Stomach (tissue), 4 donors: ENCODE results near the gene KCNE4.

Experiments
- POLR2A ChIP-seq, 4 donors: fragments of 450-650 bp; IDR thresholded peaks; one replicate each; pipeline ENCODE4 v1.6.1; 2016; ENCODE audit warnings: antibody characterized with exemption in 4 of 4, control low read depth in 2 of 4, mild to moderate bottlenecking in 1 of 4, moderate library complexity in 1 of 4
- POLR2AphosphoS5 ChIP-seq, 3 donors: sonication (generic); formaldehyde crosslinking; IDR thresholded peaks; one replicate each; pipeline ENCODE4 v1.6.1; 2016; ENCODE audit warnings: antibody characterized with exemption in 3 of 3
- TF ChIP-seq, protein P1 (sequence below), 7 experiments: fragments of 450-650 bp in 4 of 7; fragments of 200-600 bp in 3 of 7; sonication (generic) in 3 of 7; IDR thresholded peaks; one replicate each; pipeline ENCODE4 v1.5.1; 2016 to 2019; ENCODE audit warnings: antibody characterized with exemption in 7 of 7, control low read depth in 2 of 7, mild to moderate bottlenecking in 1 of 7

DNA sequence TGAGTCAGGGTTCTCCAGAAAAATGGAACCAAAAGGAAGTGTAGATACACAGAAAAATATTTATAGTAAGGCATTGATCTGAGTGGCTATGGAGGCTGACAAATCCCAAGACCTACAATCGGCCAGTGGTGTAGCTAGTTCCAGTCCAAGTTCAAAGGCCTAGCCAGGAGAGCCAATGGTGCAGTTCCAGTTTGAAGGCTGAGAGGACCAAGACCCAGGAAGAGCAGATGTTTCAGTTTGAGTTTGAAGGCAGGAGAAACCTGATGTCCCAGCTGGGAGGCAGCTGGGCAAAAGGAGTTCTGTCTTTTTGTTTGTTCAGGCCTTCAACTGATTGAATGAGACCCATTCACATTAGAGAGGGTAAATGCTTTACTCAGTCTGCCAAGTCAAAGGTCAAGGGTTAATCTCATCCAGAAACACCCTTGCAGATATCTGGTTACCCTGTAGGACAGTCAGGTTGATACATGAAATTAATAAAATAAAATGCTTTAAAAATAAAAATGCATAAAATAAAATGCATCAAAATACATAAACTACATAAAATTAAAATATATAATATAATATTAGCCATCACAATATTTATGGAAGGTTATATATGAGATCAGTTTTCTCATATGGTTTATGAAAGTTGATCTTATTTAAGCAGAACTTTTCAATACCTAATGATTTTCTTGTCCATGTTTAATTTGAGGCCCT is 38.7 kb downstream of the KCNE4 start:
- no peak for TF ChIP-seq POLR2AphosphoS5 (IDR thresholded peaks at IDR 0.05)
- no peak for TF ChIP-seq POLR2A (IDR thresholded peaks at IDR 0.05)
- TF ChIP-seq, protein P1, sequence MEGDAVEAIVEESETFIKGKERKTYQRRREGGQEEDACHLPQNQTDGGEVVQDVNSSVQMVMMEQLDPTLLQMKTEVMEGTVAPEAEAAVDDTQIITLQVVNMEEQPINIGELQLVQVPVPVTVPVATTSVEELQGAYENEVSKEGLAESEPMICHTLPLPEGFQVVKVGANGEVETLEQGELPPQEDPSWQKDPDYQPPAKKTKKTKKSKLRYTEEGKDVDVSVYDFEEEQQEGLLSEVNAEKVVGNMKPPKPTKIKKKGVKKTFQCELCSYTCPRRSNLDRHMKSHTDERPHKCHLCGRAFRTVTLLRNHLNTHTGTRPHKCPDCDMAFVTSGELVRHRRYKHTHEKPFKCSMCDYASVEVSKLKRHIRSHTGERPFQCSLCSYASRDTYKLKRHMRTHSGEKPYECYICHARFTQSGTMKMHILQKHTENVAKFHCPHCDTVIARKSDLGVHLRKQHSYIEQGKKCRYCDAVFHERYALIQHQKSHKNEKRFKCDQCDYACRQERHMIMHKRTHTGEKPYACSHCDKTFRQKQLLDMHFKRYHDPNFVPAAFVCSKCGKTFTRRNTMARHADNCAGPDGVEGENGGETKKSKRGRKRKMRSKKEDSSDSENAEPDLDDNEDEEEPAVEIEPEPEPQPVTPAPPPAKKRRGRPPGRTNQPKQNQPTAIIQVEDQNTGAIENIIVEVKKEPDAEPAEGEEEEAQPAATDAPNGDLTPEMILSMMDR (IDR thresholded peaks at IDR 0.05) = no peak
